Neural cell (in vitro differentiated cells): Measurements from ENCODE around the gene WFDC2. TPM values are rescaled to one million over a fixed set of nuclear protein-coding genes. Genes with fewer than 3 reads are reported as not detected.

Experiments used
- H2AFZ ChIP-seq: fragments of 200-600, 300-800 bp; sonication (generic), shearing (Covaris generic); 2 replicates; pipeline ENCODE4 v1.6.0; 2014; ENCODE audit warnings: low read depth, mild to moderate bottlenecking, antibody characterized with exemption, low read length, moderate library complexity
- H3F3A ChIP-seq: fragments of 200-600 bp; shearing (Covaris generic); 2 replicates; pipeline ENCODE4 v1.6.1; 2016; ENCODE audit warnings: mild to moderate bottlenecking, moderate library complexity, mixed read lengths, antibody characterized with exemption, low read length; ENCODE audit not compliant: insufficient read depth, poor library complexity, severe bottlenecking
- H3K27ac ChIP-seq: fragments of 200-600, 300-800 bp; sonication (generic), shearing (Covaris generic); 2 replicates; pipeline ENCODE4 v1.5.1; 2014; ENCODE audit warnings: mild to moderate bottlenecking, low read length, moderate library complexity
- H3K27me3 ChIP-seq: fragments of 300-800, 200-600 bp; sonication (generic), shearing (Covaris generic); 2 replicates; pipeline ENCODE4 v1.6.0; 2014; ENCODE audit warnings: mild to moderate bottlenecking, low read depth, low read length, moderate library complexity; ENCODE audit not compliant: insufficient read depth
- H3K36me3 ChIP-seq: fragments of 300-800, 200-600 bp; sonication (generic), shearing (Covaris generic); 2 replicates; pipeline ENCODE4 v1.5.1; 2014; ENCODE audit warnings: mild to moderate bottlenecking, antibody characterized with exemption, low read length, moderate library complexity; ENCODE audit not compliant: insufficient read depth
- H3K4me2 ChIP-seq: fragments of 300-800, 200-600 bp; sonication (generic), shearing (Covaris generic); 2 replicates; pipeline ENCODE4 v1.6.0; 2014; ENCODE audit warnings: mild to moderate bottlenecking, low read length
- H3K4me3 ChIP-seq: fragments of 300-800, 200-600 bp; sonication (generic), shearing (Covaris generic); 2 replicates; pipeline ENCODE4 v1.5.1; 2014; ENCODE audit warnings: mild to moderate bottlenecking, low read length, moderate library complexity
- H3K79me2 ChIP-seq: fragments of 200-600 bp; shearing (Covaris generic); replicated peaks from 2 replicates; pipeline ENCODE4 v1.6.0; 2014; ENCODE audit warnings: mild to moderate bottlenecking, low read length, moderate library complexity; ENCODE audit not compliant: insufficient read depth
- H3K9ac ChIP-seq: fragments of 300-800, 200-600 bp; sonication (generic), shearing (Covaris generic); 2 replicates; pipeline ENCODE4 v1.6.1; 2016; ENCODE audit warnings: mild to moderate bottlenecking, low read length, mixed read lengths
- H3K9me2 ChIP-seq: fragments of 200-600 bp; shearing (Covaris generic); 2 replicates; pipeline ENCODE4 v1.6.1; 2016; ENCODE audit warnings: mild to moderate bottlenecking, low read length, mixed read lengths; ENCODE audit not compliant: insufficient read depth
- H3K9me3 ChIP-seq: fragments of 200-600, 300-800 bp; sonication (generic), shearing (Covaris generic); 2 replicates; pipeline ENCODE4 v1.6.1; 2016; ENCODE audit warnings: mild to moderate bottlenecking, mixed run types, low read length, moderate library complexity, mixed read lengths
- H4K20me1 ChIP-seq: fragments of 200-600 bp; shearing (Covaris generic); 2 replicates; pipeline ENCODE4 v1.6.1; 2016; ENCODE audit warnings: mild to moderate bottlenecking, mixed run types; ENCODE audit not compliant: insufficient read depth
- CTCF ChIP-seq: fragments of 450-650 bp; IDR thresholded peaks from 2 replicates; pipeline ENCODE4 v1.5.1; 2014; ENCODE audit warnings: antibody characterized with exemption, mild to moderate bottlenecking, moderate library complexity; ENCODE audit not compliant: poor library complexity, severe bottlenecking
- EP300 ChIP-seq: fragments of 450-650 bp; conservative IDR thresholded peaks from 2 replicates; pipeline ENCODE4 v1.6.1; 2014; ENCODE audit warnings: antibody characterized with exemption, mild to moderate bottlenecking, moderate library complexity; ENCODE audit not compliant: poor library complexity, severe bottlenecking
- EZH2 ChIP-seq: fragments of 200-600, 300-800 bp; shearing (Covaris generic), sonication (generic); IDR thresholded peaks from 2 replicates; pipeline ENCODE4 v1.6.1; 2014; ENCODE audit warnings: antibody characterized with exemption, low read length, borderline replicate concordance, mild to moderate bottlenecking; ENCODE audit not compliant: insufficient read depth, poor library complexity, severe bottlenecking
- MXI1 ChIP-seq: fragments of 450-650 bp; conservative IDR thresholded peaks from 2 replicates; pipeline ENCODE4 v1.6.1; 2014; ENCODE audit warnings: antibody characterized with exemption, mild to moderate bottlenecking; ENCODE audit not compliant: poor library complexity, severe bottlenecking
- POLR2AphosphoS5 ChIP-seq: IDR thresholded peaks from 2 replicates; pipeline ENCODE4 v1.6.1; 2012
- RAD21 ChIP-seq: fragments of 450-650 bp; conservative IDR thresholded peaks from 2 replicates; pipeline ENCODE4 v1.6.1; 2014; ENCODE audit warnings: antibody characterized with exemption, mild to moderate bottlenecking, moderate library complexity
- REST ChIP-seq: IDR thresholded peaks from 2 replicates; pipeline ENCODE4 v1.6.1; 2012; ENCODE audit warnings: borderline replicate concordance
- SMC3 ChIP-seq: fragments of 450-650 bp; conservative IDR thresholded peaks from 2 replicates; pipeline ENCODE4 v1.6.1; 2014; ENCODE audit warnings: antibody characterized with exemption, mild to moderate bottlenecking, moderate library complexity; ENCODE audit not compliant: poor library complexity
- TAF1 ChIP-seq: IDR thresholded peaks from 2 replicates; pipeline ENCODE4 v1.6.1; 2012; ENCODE audit warnings: low read depth
- polyA plus RNA-seq: library from polyadenylated mRNA; depleted of rRNA; stranded (reverse); fragments of >200 nt; gene quantifications from 2 replicates; pipeline ENCODE4 v1.2.3, GENCODE V29; 2014

WFDC2 gene
- polyA plus RNA-seq, 1 donor from 2014 or later: not detected

- H3K36me3 ChIP-seq: no peaks in the 10 kb centered on the region
Observed at GRCh38 chr20:45423700-45424099, 45.9 kb upstream of the WFDC2 start.

GRCh38 chr20:45425561-45425960, 44.0 kb upstream of the WFDC2 start:
- no peak overlapping the region for H3K4me2 ChIP-seq
- no peak overlapping the region for H2AFZ ChIP-seq
- no peaks in the 10 kb centered on the region for H3K79me2 ChIP-seq
- no peaks in the 10 kb centered on the region for H3F3A ChIP-seq
- no peaks in the 10 kb centered on the region for H3K9me3 ChIP-seq
- no peaks in the 10 kb centered on the region for H3K36me3 ChIP-seq
- no peak overlapping the region for H3K27ac ChIP-seq
- TF ChIP-seq TAF1 (no peak), SMC3 (no peak), EP300 (no peak), POLR2AphosphoS5 (no peak), CTCF (no peak), RAD21 (no peak), REST (no peak), MXI1 (no peak), EZH2 (no peak)
- no peak overlapping the region for H3K9ac ChIP-seq
- H3K4me3 ChIP-seq: no peak overlapping the region
- no peaks in the 10 kb centered on the region for H3K9me2 ChIP-seq
- no peaks in the 10 kb centered on the region for H4K20me1 ChIP-seq
- no peaks in the 10 kb centered on the region for H3K27me3 ChIP-seq

More at GRCh38 chr20:45423700-45424099, 45.9 kb upstream of the WFDC2 start:
- Histone ChIP-seq H4K20me1 (no peaks in the 10 kb centered on the region), H3K79me2 (no peaks in the 10 kb centered on the region), H3K9me2 (no peaks in the 10 kb centered on the region), H3K4me2 (no peak overlapping the region), H2AFZ (no peak overlapping the region), H3K9ac (no peak overlapping the region), H3K9me3 (no peaks in the 10 kb centered on the region), H3K27ac (no peak overlapping the region), H3K27me3 (no peaks in the 10 kb centered on the region), H3F3A (no peaks in the 10 kb centered on the region), H3K4me3 (no peak overlapping the region)
- no peak for TF ChIP-seq POLR2AphosphoS5
- TF ChIP-seq EP300: no peak
- TF ChIP-seq SMC3: no peak
- TF ChIP-seq EZH2: no peak
